ENCODE measurements around the gene ACSL3.

The ACSL3 gene

GRCh38 chr2:222977121-222977520 is 116.3 kb downstream of the ACSL3 start:
- TF ChIP-seq CTCF (IDR thresholded peaks at IDR 0.05; ENCODE audit: extremely low read depth, insufficient read depth, missing control alignments) = no peak
- DNase-seq (ENCODE audit: low spot score) = no peak
- in situ Hi-C loops (cut with MboI; ENCODE audit: low pct_unique_long_range_greater_than_20kb, low sequenced_read_pairs, unreplicated experiment) = no loop called here

GRCh38 chr2:222978850-222979249 is 118.0 kb downstream of the ACSL3 start:
- in situ Hi-C loops (cut with MboI; ENCODE audit: low pct_unique_long_range_greater_than_20kb, low sequenced_read_pairs, unreplicated experiment) = no loop called here
- no peak for TF ChIP-seq CTCF (IDR thresholded peaks at IDR 0.05; ENCODE audit: extremely low read depth, insufficient read depth, missing control alignments)

GRCh38 chr2:222979484-222979883 is 118.6 kb downstream of the ACSL3 start:
- no peak for TF ChIP-seq CTCF (IDR thresholded peaks at IDR 0.05; ENCODE audit: extremely low read depth, insufficient read depth, missing control alignments)
- DNase-seq (ENCODE audit: low spot score) = no peak
- in situ Hi-C loops (cut with MboI; ENCODE audit: low pct_unique_long_range_greater_than_20kb, low sequenced_read_pairs, unreplicated experiment) = no loop called here

More at GRCh38 chr2:222978850-222979249, 118.0 kb downstream of the ACSL3 start:
- no peak for DNase-seq (ENCODE audit: low spot score)

GRCh38 chr2:222982010-222982908 is 121.4 kb downstream of the ACSL3 start:
- in situ Hi-C loops (cut with MboI; ENCODE audit: low pct_unique_long_range_greater_than_20kb, low sequenced_read_pairs, unreplicated experiment) = no loop called here
- no peak for TF ChIP-seq CTCF (IDR thresholded peaks at IDR 0.05; ENCODE audit: extremely low read depth, insufficient read depth, missing control alignments)
- DNase-seq (ENCODE audit: low spot score) = no peak

- in situ Hi-C loops (cut with MboI; ENCODE audit: low pct_unique_long_range_greater_than_20kb, low sequenced_read_pairs, unreplicated experiment) = no loop called here
- DNase-seq (ENCODE audit: low spot score) = no peak
- no peak for TF ChIP-seq CTCF (IDR thresholded peaks at IDR 0.05; ENCODE audit: extremely low read depth, insufficient read depth, missing control alignments)
Measured at GRCh38 chr2:222982909-222983265, 122.1 kb downstream of the ACSL3 start.

- in situ Hi-C loops (cut with MboI; ENCODE audit: low pct_unique_long_range_greater_than_20kb, low sequenced_read_pairs, unreplicated experiment) = no loop called here
- TF ChIP-seq CTCF (IDR thresholded peaks at IDR 0.05; ENCODE audit: extremely low read depth, insufficient read depth, missing control alignments) = no peak
- DNase-seq (ENCODE audit: low spot score) = no peak
Measured at GRCh38 chr2:222984908-222985307, 124.1 kb downstream of the ACSL3 start.

Data from GM13977 (cell line).